ENCODE measurements around the gene ZFYVE27.

DNA sequence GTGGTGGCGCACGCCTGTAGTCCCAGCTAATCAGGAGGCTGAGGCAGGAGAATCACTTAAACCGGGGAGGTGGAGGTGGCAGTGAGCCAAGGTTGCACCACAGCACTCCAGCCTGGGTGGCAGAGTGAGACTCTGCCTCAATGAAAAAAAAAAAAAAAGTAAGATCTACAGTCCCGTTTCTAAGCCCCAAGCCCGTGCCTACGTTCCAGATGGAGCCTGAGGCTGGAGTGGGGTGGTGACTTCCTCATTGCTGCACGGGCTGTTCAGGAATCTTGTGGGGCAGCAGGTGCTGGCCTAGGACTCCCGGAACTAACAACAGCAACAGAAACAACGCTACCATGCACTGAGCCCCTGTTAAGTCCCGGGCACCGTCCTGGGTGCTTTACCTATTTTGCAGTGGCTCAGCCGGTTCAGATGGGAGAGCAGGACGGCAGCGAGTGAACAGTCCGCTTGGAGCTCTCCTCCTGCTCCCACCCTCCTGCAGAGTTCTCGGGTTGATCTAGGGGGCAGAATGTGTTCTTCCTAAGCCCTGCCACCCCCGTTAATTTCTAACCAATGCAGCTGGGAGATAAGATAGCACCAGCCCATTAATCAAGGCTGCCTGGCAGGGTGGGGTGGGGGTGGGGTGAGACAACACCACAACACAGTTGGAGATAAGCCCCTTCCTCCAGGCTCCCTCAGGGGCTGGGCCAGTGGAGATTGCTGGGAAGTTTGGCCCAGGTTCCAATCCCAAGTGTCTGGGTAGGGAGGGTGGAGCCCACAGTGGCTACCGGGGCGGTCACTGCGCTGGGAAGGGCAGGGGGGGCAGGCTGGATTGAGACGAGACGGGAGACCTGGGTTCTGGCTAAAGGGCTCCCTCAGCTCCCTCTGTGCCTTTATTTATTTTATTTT lies 51.9 kb downstream of the ZFYVE27 start:
- TF ChIP-seq, protein P1, sequence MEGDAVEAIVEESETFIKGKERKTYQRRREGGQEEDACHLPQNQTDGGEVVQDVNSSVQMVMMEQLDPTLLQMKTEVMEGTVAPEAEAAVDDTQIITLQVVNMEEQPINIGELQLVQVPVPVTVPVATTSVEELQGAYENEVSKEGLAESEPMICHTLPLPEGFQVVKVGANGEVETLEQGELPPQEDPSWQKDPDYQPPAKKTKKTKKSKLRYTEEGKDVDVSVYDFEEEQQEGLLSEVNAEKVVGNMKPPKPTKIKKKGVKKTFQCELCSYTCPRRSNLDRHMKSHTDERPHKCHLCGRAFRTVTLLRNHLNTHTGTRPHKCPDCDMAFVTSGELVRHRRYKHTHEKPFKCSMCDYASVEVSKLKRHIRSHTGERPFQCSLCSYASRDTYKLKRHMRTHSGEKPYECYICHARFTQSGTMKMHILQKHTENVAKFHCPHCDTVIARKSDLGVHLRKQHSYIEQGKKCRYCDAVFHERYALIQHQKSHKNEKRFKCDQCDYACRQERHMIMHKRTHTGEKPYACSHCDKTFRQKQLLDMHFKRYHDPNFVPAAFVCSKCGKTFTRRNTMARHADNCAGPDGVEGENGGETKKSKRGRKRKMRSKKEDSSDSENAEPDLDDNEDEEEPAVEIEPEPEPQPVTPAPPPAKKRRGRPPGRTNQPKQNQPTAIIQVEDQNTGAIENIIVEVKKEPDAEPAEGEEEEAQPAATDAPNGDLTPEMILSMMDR (IDR thresholded peaks at IDR 0.05; ENCODE audit: borderline replicate concordance, extremely low read depth, low read length, poor library complexity, severe bottlenecking) = no peak
- no peak for TF ChIP-seq EZH2 (IDR thresholded peaks at IDR 0.05; ENCODE audit: borderline replicate concordance, low read depth, low read length, severe bottlenecking)
